HepG2 (cell line): ENCODE results near the gene SCAF4. TPM values are rescaled to one million over a fixed set of nuclear protein-coding genes. Genes with fewer than 3 reads are reported as not detected.

ENCODE experiments used
- ATAC-seq: fragments of 200-7000 bp; cut with Tn5 transposase; 3 replicates; pipeline ENCODE4 v1.9.1; 2020; ENCODE audit warnings: mild to moderate bottlenecking, moderate library complexity
- BruUV-seq: library from RNA; stranded (reverse); fragments of 400-500 nt; replicated peaks from 2 replicates; lab custom pipeline; 2021; lab: Mats Ljungman, UMichigan
- CTCF ChIA-PET: fragments of 300-600 bp; formaldehyde crosslinking; extraction: SDS; loops from one replicate; lab custom pipeline; 2021; ENCODE audit warnings: low total read pairs, inconsistent platforms, low intra/inter-chr PET ratio; lab: Yijun Ruan, JAX
- POLR2A ChIA-PET: fragments of 350-600 bp; sonication (Branson Sonifier 250); formaldehyde crosslinking; loops from one replicate; lab custom pipeline; 2020; ENCODE audit warnings: antibody characterized with exemption, inconsistent platforms; lab: Yijun Ruan, JAX
- DNase-seq: peaks from one replicate; pipeline ENCODE4 v3.0.0-alpha.2; 2015; ENCODE audit warnings: low spot score
- FAIRE-seq: peaks from 3 replicates; lab custom pipeline; 2011; peaks lifted over from hg19 to GRCh38; lab: Jason Lieb, UNC
- H2AFZ ChIP-seq: one replicate; pipeline ENCODE4 v1.6.1; 2011; ENCODE audit warnings: low read length, inconsistent platforms
- H3K27ac ChIP-seq: fragments of 300-600 bp; 3 replicates; pipeline ENCODE4 v1.8.0; 2011; ENCODE audit warnings: mixed run types, mild to moderate bottlenecking, mixed read lengths, low read length, inconsistent platforms; ENCODE audit not compliant: insufficient read depth; ENCODE audit errors: extremely low read length
- H3K27me3 ChIP-seq, 2 experiments: fragments of 200-600 bp in 1 of 2; 2 replicates in 1 of 2; 3 replicates in 1 of 2; pipeline versions ENCODE4 v1.6.0 to v1.8.0; 2011; ENCODE audit warnings: low read length in 2 of 2, mild to moderate bottlenecking in 2 of 2, moderate library complexity in 2 of 2, inconsistent platforms in 1 of 2; ENCODE audit not compliant: insufficient read depth in 2 of 2, control insufficient read depth in 1 of 2
- H3K36me3 ChIP-seq, 2 experiments: fragments of 200-600 bp in 1 of 2; replicated peaks in 1 of 2; 2 replicates in 1 of 2; 3 replicates in 1 of 2; pipeline versions ENCODE4 v1.5.1 to v1.8.0; 2011; ENCODE audit warnings: low read length in 2 of 2, inconsistent platforms in 1 of 2; ENCODE audit not compliant: insufficient read depth in 2 of 2, control insufficient read depth in 1 of 2
- H3K4me1 ChIP-seq: 2 replicates; pipeline ENCODE4 v1.5.1; 2012; ENCODE audit warnings: low read length, inconsistent platforms; ENCODE audit not compliant: insufficient read depth
- H3K4me2 ChIP-seq: 2 replicates; pipeline ENCODE4 v1.6.0; 2011; ENCODE audit warnings: low read depth, low read length, inconsistent platforms
- H3K4me3 ChIP-seq, 3 experiments: fragments of 200-600 bp in 1 of 3; sonication (generic), shearing (Covaris generic) in 1 of 3; replicated peaks in 1 of 3; 2 replicates each; pipeline ENCODE4 v1.5.1; 2011 to 2016; ENCODE audit warnings: low read length in 3 of 3, inconsistent platforms in 2 of 3, low read depth in 2 of 3, mild to moderate bottlenecking in 2 of 3, control low read depth in 1 of 3, mixed read lengths in 1 of 3; ENCODE audit not compliant: insufficient read depth in 1 of 3
- H3K79me2 ChIP-seq: one replicate; pipeline ENCODE4 v1.6.1; 2011; ENCODE audit warnings: low read length, inconsistent platforms; ENCODE audit not compliant: insufficient read depth
- H3K9ac ChIP-seq: 2 replicates; pipeline ENCODE4 v1.6.0; 2011; ENCODE audit warnings: mild to moderate bottlenecking, low read depth, low read length, inconsistent platforms; ENCODE audit not compliant: insufficient read depth
- H3K9me3 ChIP-seq: 2 replicates; pipeline ENCODE4 v1.5.1; 2012; ENCODE audit warnings: mild to moderate bottlenecking, low read length
- H4K20me1 ChIP-seq: 2 replicates; pipeline ENCODE4 v1.6.0; 2011; ENCODE audit warnings: inconsistent platforms, mild to moderate bottlenecking, low read length, moderate library complexity; ENCODE audit not compliant: insufficient read depth
- ATF2 ChIP-seq: sonication (generic); formaldehyde crosslinking; IDR thresholded peaks from 2 replicates; pipeline ENCODE4 v1.4.0; 2020; ENCODE audit warnings: missing genetic modification reagents
- HNRNPLL ChIP-seq: fragments of 200-400 bp; formaldehyde crosslinking; IDR thresholded peaks from 2 replicates; pipeline ENCODE4 v1.6.1; 2017; ENCODE audit warnings: mild to moderate bottlenecking, low read depth, low read length; ENCODE audit not compliant: poor library complexity, severe bottlenecking
- HOXA7 ChIP-seq: sonication (generic); formaldehyde crosslinking; IDR thresholded peaks from 2 replicates; pipeline ENCODE4 v1.8.1; 2022; ENCODE audit warnings: mild to moderate bottlenecking, missing genetic modification reagents, moderate library complexity
- POLR2AphosphoS2 ChIP-seq: IDR thresholded peaks from 2 replicates; pipeline ENCODE4 v1.6.1; 2011; ENCODE audit warnings: low read depth, low read length, improper control_type of control experiment
- RBM22 ChIP-seq: fragments of 200-400 bp; formaldehyde crosslinking; optimal IDR thresholded peaks from 2 replicates; pipeline ENCODE3; 2017; ENCODE audit warnings: mild to moderate bottlenecking, low read length, moderate library complexity
- ZNF17 ChIP-seq: sonication (generic); formaldehyde crosslinking; IDR thresholded peaks from 2 replicates; pipeline ENCODE4 v1.5.0; 2020; ENCODE audit warnings: mild to moderate bottlenecking, missing genetic modification reagents
- ZNF326 ChIP-seq: sonication (generic); formaldehyde crosslinking; IDR thresholded peaks from 2 replicates; pipeline ENCODE4 v1.4.0; 2020; ENCODE audit warnings: missing genetic modification reagents, borderline replicate concordance
- ZNF512B ChIP-seq: sonication (generic); formaldehyde crosslinking; IDR thresholded peaks from 2 replicates; pipeline ENCODE4 v1.5.1; 2020; ENCODE audit warnings: missing genetic modification reagents, mild to moderate bottlenecking, borderline replicate concordance
- WGBS: methylation state at CpG from one replicate; pipeline ENCODE4 v1.1.6; 2017; ENCODE audit warnings: low lambda C conversion rate; 5-methylcytosine and 5-hydroxymethylcytosine counted together
- in situ Hi-C: cut with HindIII; loops from 2 replicates; pipeline ENCODE4 v1.10.0; 2017; ENCODE audit warnings: low pct_unique_long_range_greater_than_20kb; ENCODE audit not compliant: extremely low pct_ligation_motif_present
- intact Hi-C: fragments of 100-400 bp; cut with micrococcal nuclease; formaldehyde crosslinking; loops from one replicate; pipeline ENCODE4 v1.10.0; 2022; ENCODE audit not compliant: unreplicated experiment
- polyA plus RNA-seq, 8 experiments: library from polyadenylated mRNA; depleted of rRNA in 3 of 8; stranded (reverse) in 7 of 8; unstranded in 1 of 8; fragments of >200 nt; fragmentation: Illumina TruSeq in 4 of 8; extraction: Trizol in 4 of 8; gene quantifications; 2 replicates each; pipeline versions ENCODE4 v1.2.1 to v1.2.3, GENCODE V29; 2011 to 2016; ENCODE audit warnings: low read depth in 4 of 8, missing spikeins in 1 of 8, mixed read lengths in 1 of 8; ENCODE audit not compliant: insufficient read depth in 1 of 8
- total RNA-seq, 5 experiments: library from RNA; depleted of rRNA; stranded (reverse); fragments of >200 nt; fragmentation: Illumina TruSeq; extraction: Trizol; gene quantifications; 2 replicates each; pipeline ENCODE4 v1.2.3, GENCODE V29; 2016; ENCODE audit warnings: low read depth in 1 of 5
- TF ChIP-seq, protein P1 (sequence below): sonication (generic); formaldehyde crosslinking; IDR thresholded peaks from 2 replicates; pipeline ENCODE4 v1.4.0; 2020; ENCODE audit warnings: low read depth, mild to moderate bottlenecking, missing genetic modification reagents

Gene SCAF4
- total and polyA plus RNA-seq, 2 of the 13 experiments (the other 11 are each of a cell fraction or from before 2014, with no cell fraction given): 9.1 to 11.5 TPM

GRCh38 chr21:31678478-31678877 is 53.4 kb downstream of the SCAF4 start:
- ATAC-seq: no peak
- H3K36me3 ChIP-seq: peaks cover 5 to 40% of the 10 kb centered on the region in 2 experiments
- no peak overlapping the region for H3K9ac ChIP-seq
- H3K4me2 ChIP-seq: no peak overlapping the region
- H3K27ac ChIP-seq: no peak overlapping the region
- no peaks in the 10 kb centered on the region for H3K27me3 ChIP-seq
- no peak for FAIRE-seq
- H3K4me3 ChIP-seq: no peak overlapping the region
- WGBS: 97% methylated on average over 2 of the region's 2 CpGs
- H4K20me1 ChIP-seq: no peaks in the 10 kb centered on the region; the same call in 1 of the 2 replicates
- in situ Hi-C loops (no loop called here), intact Hi-C loops (no loop called here)
- BruUV-seq: no TSS peak
- no peaks in the 10 kb centered on the region for H3K4me1 ChIP-seq
- CTCF ChIA-PET: no interaction called here
- no peak for DNase-seq
- TF ChIP-seq POLR2AphosphoS2 (peak; percentile 65; the same call in 1 of the 2 replicates), HNRNPLL (no peak), ZNF512B (CRISPR knock-in tag) (no peak), ATF2 (CRISPR knock-in tag) (no peak), ZNF17 (CRISPR knock-in tag) (no peak), HOXA7 (no peak), RBM22 (peak; percentile 39), ZNF326 (CRISPR knock-in tag) (no peak)
- TF ChIP-seq, protein P1, sequence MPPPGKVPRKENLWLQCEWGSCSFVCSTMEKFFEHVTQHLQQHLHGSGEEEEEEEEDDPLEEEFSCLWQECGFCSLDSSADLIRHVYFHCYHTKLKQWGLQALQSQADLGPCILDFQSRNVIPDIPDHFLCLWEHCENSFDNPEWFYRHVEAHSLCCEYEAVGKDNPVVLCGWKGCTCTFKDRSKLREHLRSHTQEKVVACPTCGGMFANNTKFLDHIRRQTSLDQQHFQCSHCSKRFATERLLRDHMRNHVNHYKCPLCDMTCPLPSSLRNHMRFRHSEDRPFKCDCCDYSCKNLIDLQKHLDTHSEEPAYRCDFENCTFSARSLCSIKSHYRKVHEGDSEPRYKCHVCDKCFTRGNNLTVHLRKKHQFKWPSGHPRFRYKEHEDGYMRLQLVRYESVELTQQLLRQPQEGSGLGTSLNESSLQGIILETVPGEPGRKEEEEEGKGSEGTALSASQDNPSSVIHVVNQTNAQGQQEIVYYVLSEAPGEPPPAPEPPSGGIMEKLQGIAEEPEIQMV (CRISPR knock-in tag): no peak
- TF ChIP-seq, all 625 proteins: peak for 2
- Histone ChIP-seq H3K9me3 (no peaks in the 10 kb centered on the region), H3K79me2 (no peaks in the 10 kb centered on the region), H2AFZ (no peak overlapping the region)
- POLR2A ChIA-PET: no interaction called here
